Adrenal gland (tissue), 12 donors: Measurements from ENCODE around the gene SRGAP3. TPM values are rescaled to one million over a fixed set of nuclear protein-coding genes. Genes with fewer than 3 reads are reported as not detected.

Experiments
- DNase-seq, 7 donors: peaks; one replicate each; pipeline ENCODE4 v3.0.0-alpha.2; 2019 to 2020
- H3K27ac ChIP-seq, 5 donors: fragments of 200-600 bp; sonication (generic) in 4 of 5; 1 replicate in 3 of 5; 2 replicates in 2 of 5; pipeline versions ENCODE4 v1.5.1 to v1.8.0; 2016 to 2020; ENCODE audit warnings: mild to moderate bottlenecking in 1 of 5
- H3K27me3 ChIP-seq: fragments of 200-600 bp; 2 replicates; pipeline ENCODE4 v1.8.0; 2021
- H3K36me3 ChIP-seq, 2 donors: fragments of 200-600 bp; replicated peaks in 1 of 2; 1 replicate in 1 of 2; 2 replicates in 1 of 2; pipeline versions ENCODE4 v1.5.1 to v1.8.0; 2018 to 2022
- H3K4me1 ChIP-seq, 2 donors: fragments of 200-600 bp; replicated peaks in 1 of 2; 1 replicate in 1 of 2; 2 replicates in 1 of 2; pipeline versions ENCODE4 v1.5.1 to v1.8.0; 2018 to 2021
- H3K4me3 ChIP-seq, 4 donors: fragments of 200-600 bp; sonication (generic) in 3 of 4; one replicate each; pipeline ENCODE4 v1.5.1; 2016 to 2018
- H3K9me3 ChIP-seq, 3 donors: fragments of 200-600 bp; sonication (generic) in 1 of 3; replicated peaks in 1 of 3; 1 replicate in 2 of 3; 2 replicates in 1 of 3; pipeline versions ENCODE4 v1.5.1 to v1.8.0; 2016 to 2021
- CTCF ChIP-seq, 6 experiments: fragments of 450-650 bp in 4 of 6; fragments of 200-600 bp in 2 of 6; sonication (generic) in 1 of 6; IDR thresholded peaks; 1 replicate in 5 of 6; 2 replicates in 1 of 6; pipeline versions ENCODE4 v1.5.1 to v1.8.0; 2016 to 2021; ENCODE audit warnings: antibody characterized with exemption in 6 of 6, mild to moderate bottlenecking in 2 of 6, moderate library complexity in 1 of 6
- POLR2A ChIP-seq, 2 donors: fragments of 450-650 bp; IDR thresholded peaks; one replicate each; pipeline ENCODE4 v1.6.1; 2017; ENCODE audit warnings: antibody characterized with exemption in 2 of 2, mild to moderate bottlenecking in 2 of 2, moderate library complexity in 1 of 2
- WGBS, 4 donors: extraction: QIAGEN DNeasy Blood & Tissue Kit in 2 of 4; methylation state at CpG; one replicate each; pipeline versions ENCODE4 v1.1.5 to v1.1.7; 2013 to 2017; 5-methylcytosine and 5-hydroxymethylcytosine counted together
- intact Hi-C, 2 donors: fragments of 100-400 bp; cut with DNase I; formaldehyde crosslinking; loops; one replicate each; pipeline versions ENCODE4 v1.14.1 to v1.15.0; 2022 to 2023
- polyA plus RNA-seq, 3 donors: library from polyadenylated mRNA; stranded (reverse); fragments of 200-250 nt in 2 of 3; fragments of 350-450 nt in 1 of 3; fragmentation: Illumina TruSeq in 1 of 3; extraction: RNeasy Lipid Tissue Mini Kit (QIAGEN cat#74804) in 1 of 3; gene quantifications; one replicate each; pipeline ENCODE4 v1.2.3, GENCODE V29; 2013 to 2014
- total RNA-seq, 9 donors: library from RNA; depleted of rRNA in 4 of 9; stranded (reverse); fragments of >200 nt in 4 of 9; fragments of 120-200 nt in 1 of 9; fragmentation: NEBNext Ultra II Directional in 1 of 9; extraction: Animal tissue kit (Norgen Biotek cat#: 25700) in 1 of 9; gene quantifications; one replicate each; pipeline versions ENCODE4 v1.1.0 to v1.2.4, GENCODE V29; 2013 to 2023
- donor health status: healthy with polysubstance abuse.
- donor health status: Bipolar disorder and iron deficiency.
- donor health status: DM: yes; HTN: yes; CAD: no.
- donor health status: DM: no; HTN: no; CAD: no.
- donor health status: DM: no; HTN: no; CAD: no.
- donor health status: DM: yes; HTN: yes; CAD: no.

Gene SRGAP3
- total and polyA plus RNA-seq, 12 donors: 3.3 to 35.0 (median 17.8) TPM

- H3K4me3 ChIP-seq: no peak overlapping the region
- no peaks in the 10 kb centered on the region for H3K9me3 ChIP-seq
- intact Hi-C loops: no loop called here
- H3K27ac ChIP-seq: no peak overlapping the region
- no peaks in the 10 kb centered on the region for H3K27me3 ChIP-seq
- H3K36me3 ChIP-seq: no peaks in the 10 kb centered on the region
- DNase-seq: no peak
- H3K4me1 ChIP-seq: peaks cover 0 to 13% of the 10 kb centered on the region in 2 donors
- WGBS, 4 donors: 68 to 93% (median 90%) methylated on average over 2 of the region's 2 CpGs
- TF ChIP-seq CTCF (IDR thresholded peaks at IDR 0.05): no peak
- no peak for TF ChIP-seq POLR2A (IDR thresholded peaks at IDR 0.05)
Observed at GRCh38 chr3:9040996-9041395, 208.4 kb downstream of the SRGAP3 start.

- Histone ChIP-seq H3K4me1 (peaks cover 0 to 18% of the 10 kb centered on the region in 2 donors), H3K4me3 (no peak overlapping the region), H3K36me3 (no peaks in the 10 kb centered on the region), H3K27ac (peak overlapping the region in 2 of 5 donors; percentile 20 to 54), H3K27me3 (no peaks in the 10 kb centered on the region), H3K9me3 (no peaks in the 10 kb centered on the region)
- intact Hi-C loops: no loop called here
- TF ChIP-seq CTCF (IDR thresholded peaks at IDR 0.05): no peak
- TF ChIP-seq POLR2A (IDR thresholded peaks at IDR 0.05): no peak
- WGBS, 4 donors: 70 to 84% (median 80%) methylated on average over 11 to 12 of the region's 12 CpGs
- DNase-seq: peak in 6 of 7 donors; percentile 19 to 76 (median 40)
Observed at GRCh38 chr3:9037144-9037711, 212.2 kb downstream of the SRGAP3 start.

- no peak overlapping the region for H3K4me3 ChIP-seq
- intact Hi-C loops: no loop called here
Observed at GRCh38 chr3:9036404-9037131, 212.9 kb downstream of the SRGAP3 start.

More at GRCh38 chr3:9036404-9037131, 212.9 kb downstream of the SRGAP3 start:
- Histone ChIP-seq H3K27ac (peak overlapping the region in 2 of 5 donors; percentile 20 to 54), H3K27me3 (no peaks in the 10 kb centered on the region), H3K36me3 (no peaks in the 10 kb centered on the region), H3K4me1 (peaks cover 0 to 18% of the 10 kb centered on the region in 2 donors), H3K9me3 (no peaks in the 10 kb centered on the region)
- DNase-seq: peak in 6 of 7 donors; percentile 48 to 75 (median 62)
- 34 to 43% (median 39%) methylated on average over 9 of the region's 9 CpGs for WGBS, 4 donors
- no peak for TF ChIP-seq CTCF (IDR thresholded peaks at IDR 0.05)
- TF ChIP-seq POLR2A (IDR thresholded peaks at IDR 0.05): no peak
